ENCODE data around the gene MEF2C. TPM values are rescaled to one million over a fixed set of nuclear protein-coding genes. Genes with fewer than 3 reads are reported as not detected.

MEF2C gene
- total RNA-seq, 1 experiment from 2014 or later, result 13.0 TPM

DNA sequence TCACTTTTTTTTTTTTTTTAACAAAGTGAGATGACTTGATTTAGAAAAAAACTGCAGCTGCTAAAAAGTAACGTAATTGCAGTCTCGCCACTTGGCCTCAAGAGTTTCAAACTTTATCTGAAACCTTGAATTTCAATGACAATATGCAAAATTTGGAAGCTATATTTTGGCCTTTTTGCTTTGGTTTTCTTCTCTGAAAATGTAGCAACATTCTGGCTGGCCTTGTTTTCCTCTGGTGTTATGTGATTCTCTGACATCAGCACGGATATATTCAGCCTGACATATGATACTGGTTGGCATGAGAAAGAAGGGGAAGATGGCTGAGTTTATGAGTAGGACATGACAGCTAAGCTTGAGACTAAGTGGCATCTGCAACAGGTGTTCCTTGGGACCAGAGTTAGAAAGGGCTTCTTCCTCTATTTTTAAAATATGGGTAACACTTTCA lies 136.5 kb downstream of the MEF2C start:
- no peak overlapping the region for H3K9ac ChIP-seq (ENCODE audit: low read length)
- H3K27ac ChIP-seq (ENCODE audit: low read depth, low read length), result no peak overlapping the region
- ChIA-PET CTCF (no interaction called here), RAD21 (ENCODE audit: low non-redundant PET in 1 of 2, low total read pairs in 2 of 2, uncharacterized antibody in 2 of 2, unreplicated experiment in 2 of 2) (no interaction called here), POLR2A (no interaction called here)
- no peak for ATAC-seq
- H3K79me2 ChIP-seq (ENCODE audit: insufficient read depth, low read length), result no peaks in the 10 kb centered on the region
- H3K4me1 ChIP-seq (ENCODE audit: control insufficient read depth in 1 of 2, insufficient read depth in 2 of 2, low read length in 2 of 2), result peaks cover 21 to 22% of the 10 kb centered on the region in 2 experiments
- H3K4me2 ChIP-seq (ENCODE audit: low read length), result no peak overlapping the region
- no peak overlapping the region for H2AFZ ChIP-seq (ENCODE audit: low read depth, low read length, poor library complexity, severe bottlenecking)
- no peak overlapping the region for H3K4me3 ChIP-seq (replicated peaks in 1 of 2; ENCODE audit: low read depth in 1 of 2, low read length in 2 of 2)
- H3K9me3 ChIP-seq (ENCODE audit: control insufficient read depth in 1 of 2, insufficient read depth in 1 of 2, low read depth in 1 of 2, low read length in 2 of 2), result no peaks in the 10 kb centered on the region
- no peaks in the 10 kb centered on the region for H3K36me3 ChIP-seq (ENCODE audit: control insufficient read depth in 1 of 2, insufficient read depth in 2 of 2, low read length in 2 of 2)
- BruUV-seq (replicated peaks), result no TSS peak
- intact Hi-C loops (cut with micrococcal nuclease), result no loop called here
- no peaks in the 10 kb centered on the region for H4K20me1 ChIP-seq (ENCODE audit: insufficient read depth)
- TF ChIP-seq ATF3 (IDR thresholded peaks at IDR 0.05), result no peak
- no peak for TF ChIP-seq EZH2phosphoT487 (IDR thresholded peaks at IDR 0.05; ENCODE audit: borderline replicate concordance)
- no peak for TF ChIP-seq EGR1 (IDR thresholded peaks at IDR 0.05; ENCODE audit: low read depth)
- TF ChIP-seq ZBTB33 (IDR thresholded peaks at IDR 0.05; ENCODE audit: extremely low read depth, insufficient replicate concordance, low read length), result no peak
- TF ChIP-seq EZH2 (IDR thresholded peaks at IDR 0.05), result no peak
- TF ChIP-seq POLR2AphosphoS5 (IDR thresholded peaks at IDR 0.05; ENCODE audit: low read depth, low read length), result no peak
- TF ChIP-seq REST (IDR thresholded peaks at IDR 0.05; ENCODE audit: low read depth), result no peak
- TF ChIP-seq JUND (IDR thresholded peaks at IDR 0.05), result no peak
- TF ChIP-seq SRF (IDR thresholded peaks at IDR 0.05; ENCODE audit: low read depth), result no peak
- TF ChIP-seq FOSL1 (IDR thresholded peaks at IDR 0.05; ENCODE audit: low read depth), result no peak
- no peak for DNase-seq (ENCODE audit: low read depth, low spot score)
- no peaks in the 10 kb centered on the region for H3K9me2 ChIP-seq (ENCODE audit: insufficient read depth)
- no peaks in the 10 kb centered on the region for H3K27me3 ChIP-seq (ENCODE audit: insufficient read depth, low read length)
